ENCODE measurements around the gene POLN.
A peak's percentile ranks its signal among the peaks of the same experiment; 100 is the strongest.

The POLN gene

DNA sequence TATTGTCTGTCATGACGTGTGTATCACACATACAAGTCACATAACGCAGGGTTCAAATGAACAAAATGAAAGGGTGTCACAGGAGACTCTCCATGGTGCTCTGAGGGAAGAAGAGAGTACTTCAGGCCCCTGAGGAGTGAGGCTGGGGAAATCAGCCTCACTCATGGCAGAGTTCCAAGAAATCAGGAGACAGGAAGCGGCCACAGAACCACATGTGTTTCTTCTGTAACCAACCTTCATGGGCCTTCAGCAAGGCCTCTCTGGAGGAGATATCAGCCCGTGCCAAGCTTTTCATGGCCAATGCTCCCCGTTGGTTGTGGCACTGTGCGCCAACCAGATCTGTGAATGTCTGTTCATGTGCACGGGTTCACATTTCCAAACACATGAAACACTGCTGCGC is 106.8 kb downstream of the POLN start:
- no peak overlapping the region for H3K4me3 ChIP-seq (replicated peaks in 1 of 2; ENCODE audit: low read depth in 2 of 2, low read length in 2 of 2)
- TF ChIP-seq CTCF (IDR thresholded peaks at IDR 0.05; ENCODE audit: low read depth, low read length) = no peak
- peak; percentile 61 to 77 for DNase-seq (ENCODE audit: low read depth in 2 of 2)

DNA sequence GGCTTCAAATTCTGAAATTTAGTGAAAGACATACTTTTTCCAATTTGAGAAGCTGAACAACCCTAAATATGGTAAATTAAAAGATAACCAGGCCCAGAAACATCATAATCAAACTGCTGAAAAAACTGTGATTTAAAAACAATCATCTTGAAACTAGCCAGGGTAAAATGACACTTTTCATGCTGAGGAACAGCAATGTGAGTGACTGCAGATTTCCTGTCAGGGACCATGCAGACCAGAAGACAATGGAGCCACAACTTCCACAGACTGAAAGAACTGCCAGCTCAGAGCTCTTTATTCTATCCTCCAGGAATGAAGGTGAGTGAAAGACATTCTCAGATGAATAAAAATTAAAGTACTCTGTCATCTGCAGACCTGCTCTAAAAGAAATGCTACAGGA is 109.5 kb downstream of the POLN start:
- TF ChIP-seq CTCF (IDR thresholded peaks at IDR 0.05; ENCODE audit: low read depth, low read length) = no peak
- no peak overlapping the region for H3K4me3 ChIP-seq (replicated peaks in 1 of 2; ENCODE audit: low read depth in 2 of 2, low read length in 2 of 2)
- peak in 1 of 2 donors; percentile 3 for DNase-seq (ENCODE audit: low read depth in 2 of 2)

- peak in 1 of 2 donors; percentile 63 for DNase-seq (ENCODE audit: low read depth in 2 of 2)
- no peak for TF ChIP-seq CTCF (IDR thresholded peaks at IDR 0.05; ENCODE audit: low read depth, low read length)
- no peak overlapping the region for H3K4me3 ChIP-seq (replicated peaks in 1 of 2; ENCODE audit: low read depth in 2 of 2, low read length in 2 of 2)
Measured at GRCh38 chr4:2127609-2128332, 114.2 kb downstream of the POLN start.

DNA sequence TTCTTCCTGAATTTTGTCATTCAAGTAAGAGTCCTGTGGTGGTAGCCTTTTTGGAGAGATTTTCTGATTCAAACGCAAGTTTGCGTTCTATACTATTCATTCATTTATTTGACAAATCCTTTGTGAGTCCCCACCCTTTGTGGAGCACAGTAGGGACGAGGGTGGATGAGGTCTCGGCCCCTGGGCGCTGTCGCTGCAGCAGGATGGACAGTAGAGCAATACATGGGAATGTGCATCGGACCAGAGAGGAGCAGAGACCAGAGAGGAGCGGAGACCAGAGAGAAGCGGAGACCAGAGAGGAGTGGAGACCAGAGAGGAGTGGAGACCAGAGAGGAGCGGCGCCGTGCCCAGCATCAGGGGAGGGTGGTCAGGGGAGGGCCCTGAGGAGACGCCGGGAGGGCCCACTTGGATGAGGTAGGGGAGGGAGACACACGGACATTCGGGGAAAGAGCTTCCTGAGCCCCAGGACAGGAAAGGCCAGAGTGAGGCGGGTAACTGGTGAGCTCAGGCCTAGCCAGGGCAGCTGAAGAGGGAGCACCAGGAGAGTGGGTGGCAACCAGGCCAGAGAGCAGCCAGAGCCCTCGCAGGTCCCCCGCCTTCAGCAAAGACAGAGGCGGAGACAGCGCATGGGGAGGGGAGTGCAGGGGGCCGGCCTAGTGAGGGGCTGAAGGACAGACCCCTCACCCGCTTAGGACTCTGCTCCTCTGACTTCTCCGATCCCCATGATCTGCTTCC is 115.4 kb downstream of the POLN start:
- TF ChIP-seq CTCF (IDR thresholded peaks at IDR 0.05; ENCODE audit: low read depth, low read length) = no peak
- no peak for DNase-seq (ENCODE audit: low read depth in 2 of 2)
- H3K4me3 ChIP-seq (replicated peaks in 1 of 2; ENCODE audit: low read depth in 2 of 2, low read length in 2 of 2) = no peak overlapping the region

GRCh38 chr4:2125831-2126230 is 116.1 kb downstream of the POLN start:
- TF ChIP-seq CTCF (IDR thresholded peaks at IDR 0.05; ENCODE audit: low read depth, low read length) = no peak
- no peak for DNase-seq (ENCODE audit: low read depth in 2 of 2)
- no peak overlapping the region for H3K4me3 ChIP-seq (replicated peaks in 1 of 2; ENCODE audit: low read depth in 2 of 2, low read length in 2 of 2)

DNA sequence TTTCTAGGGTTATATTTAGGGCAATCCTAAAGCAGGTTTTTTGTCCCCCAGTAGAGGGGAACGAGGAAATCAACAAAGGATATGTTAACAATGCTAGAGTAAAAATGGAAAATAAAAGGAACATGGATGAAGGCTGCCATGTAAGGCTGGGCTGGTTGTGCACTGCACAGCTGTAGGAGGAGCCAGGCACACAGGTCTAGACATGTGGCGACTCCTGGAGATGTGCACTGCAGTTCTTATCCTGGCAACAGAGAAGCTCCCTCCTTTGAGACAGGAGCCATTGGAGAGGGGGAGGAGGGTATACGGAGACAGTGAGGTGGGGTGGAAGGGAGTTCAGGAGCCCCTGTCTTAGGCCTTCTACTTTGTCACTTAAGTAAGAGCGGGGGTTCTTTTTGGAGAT is 116.9 kb downstream of the POLN start:
- H3K4me3 ChIP-seq (replicated peaks in 1 of 2; ENCODE audit: low read depth in 2 of 2, low read length in 2 of 2) = no peak overlapping the region
- no peak for DNase-seq (ENCODE audit: low read depth in 2 of 2)
- TF ChIP-seq CTCF (IDR thresholded peaks at IDR 0.05; ENCODE audit: low read depth, low read length) = no peak

Data from cardiac fibroblast (primary cell).